ENCODE results near the gene SLC13A3. TPM values are rescaled to one million over a fixed set of nuclear protein-coding genes. Genes with fewer than 3 reads are reported as not detected.
A peak's percentile ranks its signal among the peaks of the same experiment; 100 is the strongest.

Gene SLC13A3
- total RNA-seq, 3 donors from 2014 or later = 1.3 to 2.9 (median 1.6) TPM

GRCh38 chr20:46683939-46684750 is 32.9 kb upstream of the SLC13A3 start:
- Histone ChIP-seq H3K4me3 (peak overlapping the region; percentile 23 to 62 (median 44)), H3K27ac (peak overlapping the region; percentile 41 to 77), H3K4me1 (peaks cover 0 to 3% of the 10 kb centered on the region in 2 donors), H3K36me3 (no peaks in the 10 kb centered on the region), H3K9me3 (no peaks in the 10 kb centered on the region), H3K27me3 (no peaks in the 10 kb centered on the region)
- intact Hi-C loops (cut with DNase I; ENCODE audit: low total_unique reads) = loop anchor here (10.0 kb wide), 1 partner anchor 1339 kb away; the partner anchor contains the start of gene SDC4
- peak in 1 of 2 donors; percentile 49 for DNase-seq (ENCODE audit: low spot score in 2 of 2)
- peak in 1 of 3 donors; percentile 32 for TF ChIP-seq POLR2AphosphoS5 (IDR thresholded peaks at IDR 0.05)
- TF ChIP-seq POLR2A (IDR thresholded peaks at IDR 0.05) = no peak

- DNase-seq (ENCODE audit: low spot score in 2 of 2) = no peak
- Histone ChIP-seq H3K9me3 (no peaks in the 10 kb centered on the region), H3K27me3 (no peaks in the 10 kb centered on the region), H3K36me3 (no peaks in the 10 kb centered on the region), H3K4me3 (peak overlapping the region; percentile 23 to 62 (median 44)), H3K27ac (peak overlapping the region in 1 of 2 donors; percentile 77), H3K4me1 (peaks cover 0 to 3% of the 10 kb centered on the region in 2 donors)
- intact Hi-C loops (cut with DNase I; ENCODE audit: low total_unique reads) = loop anchor here (10.0 kb wide), 1 partner anchor 1339 kb away; the partner anchor contains the start of gene SDC4
- no peak for TF ChIP-seq CTCF (IDR thresholded peaks at IDR 0.05)
- TF ChIP-seq POLR2AphosphoS5 (IDR thresholded peaks at IDR 0.05) = no peak
- no peak for TF ChIP-seq POLR2A (IDR thresholded peaks at IDR 0.05)
Measured at GRCh38 chr20:46683668-46683938, 32.3 kb upstream of the SLC13A3 start.

GRCh38 chr20:46683011-46683667 is 31.9 kb upstream of the SLC13A3 start:
- no peak for DNase-seq (ENCODE audit: low spot score in 2 of 2)
- Histone ChIP-seq H3K27ac (peak overlapping the region in 1 of 2 donors; percentile 77), H3K36me3 (no peaks in the 10 kb centered on the region), H3K4me1 (peaks cover 0 to 3% of the 10 kb centered on the region in 2 donors), H3K27me3 (no peaks in the 10 kb centered on the region), H3K9me3 (no peaks in the 10 kb centered on the region), H3K4me3 (peak overlapping the region in 2 of 3 donors; percentile 44 to 62)
- intact Hi-C loops (cut with DNase I; ENCODE audit: low total_unique reads) = loop anchor here (10.0 kb wide), 1 partner anchor 1338 kb away; the partner anchor contains the start of gene SDC4
- no peak for TF ChIP-seq CTCF (IDR thresholded peaks at IDR 0.05)
- no peak for TF ChIP-seq POLR2AphosphoS5 (IDR thresholded peaks at IDR 0.05)
- no peak for TF ChIP-seq POLR2A (IDR thresholded peaks at IDR 0.05)

- Histone ChIP-seq H3K4me3 (no peak overlapping the region), H3K27ac (no peak overlapping the region), H3K9me3 (no peaks in the 10 kb centered on the region), H3K27me3 (no peaks in the 10 kb centered on the region), H3K36me3 (no peaks in the 10 kb centered on the region), H3K4me1 (peaks cover 0 to 3% of the 10 kb centered on the region in 2 donors)
- intact Hi-C loops (cut with DNase I; ENCODE audit: low total_unique reads) = loop anchor here (10.0 kb wide), 1 partner anchor 1337 kb away; the partner anchor contains the start of gene SDC4
- no peak for TF ChIP-seq POLR2A (IDR thresholded peaks at IDR 0.05)
- no peak for TF ChIP-seq CTCF (IDR thresholded peaks at IDR 0.05)
- TF ChIP-seq POLR2AphosphoS5 (IDR thresholded peaks at IDR 0.05) = no peak
- DNase-seq (ENCODE audit: low spot score in 2 of 2) = no peak
Measured at GRCh38 chr20:46682063-46682821, 31.0 kb upstream of the SLC13A3 start.
